ENCODE results near the gene PLXNA2.

DNA sequence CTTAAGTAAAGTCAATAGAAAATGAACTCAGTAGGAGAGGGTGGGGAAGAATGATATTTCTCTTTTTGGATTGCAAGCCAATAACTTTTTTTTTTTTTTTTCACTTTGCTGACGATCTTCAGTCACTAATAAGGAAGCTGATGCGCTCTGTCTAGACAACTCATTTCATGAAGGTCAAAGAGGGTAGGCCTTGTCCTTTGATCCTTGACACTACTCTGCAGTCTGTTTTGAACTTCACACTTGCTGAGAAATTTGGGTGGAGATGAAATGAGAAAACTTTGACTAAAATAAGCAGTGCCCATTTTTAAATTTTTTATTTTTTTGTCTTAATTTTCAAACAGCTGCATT is 20.9 kb upstream of the PLXNA2 start:
- TF ChIP-seq CTCF (conservative IDR thresholded peaks at IDR 0.05) (no peak), EZH2 (IDR thresholded peaks at IDR 0.05; ENCODE audit: low read depth) (no peak)

All from PC-9 (cell line).